ENCODE measurements around the gene ULK4.

Gene ULK4

GRCh38 chr3:41334426-41334825 lies 627.5 kb downstream of the ULK4 start:
- no peak for DNase-seq

- no peak for DNase-seq
These were observed 630.9 kb downstream of the ULK4 start for GRCh38 chr3:41331041-41331440.

GRCh38 chr3:41330465-41330864 lies 631.4 kb downstream of the ULK4 start:
- DNase-seq, result no peak

DNA sequence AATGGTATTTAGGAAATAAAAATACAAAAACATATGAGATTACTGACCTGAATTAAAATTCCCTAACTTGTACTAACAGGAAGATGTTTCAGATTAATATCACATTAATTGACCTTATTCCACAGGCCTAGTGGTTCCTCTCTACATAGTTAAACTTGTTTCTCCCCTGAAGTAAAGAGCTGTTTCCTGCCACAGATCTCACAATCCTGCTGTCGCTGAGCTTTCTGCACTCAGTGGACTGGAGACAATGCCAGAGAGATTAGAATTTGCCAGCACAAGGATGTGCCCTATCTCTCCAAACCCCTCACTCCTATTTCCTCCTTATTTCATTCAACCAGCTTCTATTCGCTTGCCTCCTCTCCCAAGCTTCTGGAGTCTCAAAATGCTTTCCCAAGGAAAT lies 632.0 kb downstream of the ULK4 start:
- DNase-seq, result no peak

- DNase-seq, result no peak
These were observed 633.0 kb downstream of the ULK4 start for GRCh38 chr3:41328926-41329325.

DNA sequence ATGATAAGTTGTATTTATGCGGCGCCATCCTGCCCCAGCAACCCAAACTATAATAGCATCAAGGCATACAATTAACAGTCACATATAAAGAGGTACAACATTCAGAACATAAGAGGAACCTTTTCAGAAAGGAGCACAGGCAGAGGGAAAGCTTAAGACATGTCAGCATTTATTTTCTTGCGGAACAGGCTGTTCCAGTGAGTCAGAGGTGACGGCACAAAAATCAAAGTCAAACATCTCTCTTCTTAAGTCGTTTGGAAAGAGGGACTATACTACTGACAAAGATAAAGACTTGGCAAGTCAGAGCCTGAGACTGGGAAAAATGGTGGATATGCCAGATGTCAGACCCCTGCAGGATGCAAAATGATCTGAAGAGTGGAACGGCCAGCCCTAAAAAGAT lies 634.2 kb downstream of the ULK4 start:
- no peak for DNase-seq

DNA sequence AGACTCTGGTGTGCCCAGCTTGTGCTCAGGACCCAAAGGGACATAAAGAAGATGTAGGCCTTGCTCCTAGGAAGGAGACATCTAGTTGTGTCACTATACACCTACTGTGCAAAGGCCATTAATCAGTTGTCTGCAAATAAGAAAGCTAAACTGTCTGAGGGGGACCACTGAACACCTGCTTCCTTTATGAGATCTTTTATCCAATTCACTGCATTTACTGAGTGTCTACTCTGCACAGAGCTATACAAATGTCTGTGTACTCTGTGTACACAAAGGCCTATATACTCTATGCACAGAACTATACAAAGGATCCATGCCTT lies 637.8 kb downstream of the ULK4 start:
- DNase-seq, result no peak

GRCh38 chr3:41323467-41324155 lies 638.3 kb downstream of the ULK4 start:
- no peak for DNase-seq

- no peak for DNase-seq
These were observed 640.3 kb downstream of the ULK4 start for GRCh38 chr3:41321642-41321980.

GRCh38 chr3:41320953-41321641 lies 640.8 kb downstream of the ULK4 start:
- no peak for DNase-seq

DNA sequence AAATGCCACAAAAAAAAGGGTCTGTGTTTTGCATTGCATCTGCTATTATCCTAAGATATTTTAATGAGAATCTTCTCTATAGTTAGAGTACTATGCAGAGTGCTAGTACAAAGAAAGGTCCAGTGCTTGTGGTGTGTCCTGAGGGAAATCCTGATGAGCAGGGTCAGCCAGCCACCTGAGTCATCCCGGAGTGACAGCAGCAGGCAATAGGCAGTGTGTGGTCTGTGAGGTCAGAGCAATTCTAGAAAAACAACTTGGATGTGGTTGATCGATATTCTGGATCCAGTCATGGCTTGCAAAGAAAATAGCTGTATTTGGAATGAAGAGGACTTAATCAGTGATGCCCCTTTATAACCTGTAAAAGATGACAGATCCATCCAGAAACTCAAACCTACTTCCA lies 643.4 kb downstream of the ULK4 start:
- DNase-seq, result no peak

GRCh38 chr3:41317718-41318117 lies 644.2 kb downstream of the ULK4 start:
- no peak for DNase-seq

- DNase-seq, result no peak
These were observed 644.6 kb downstream of the ULK4 start for GRCh38 chr3:41317298-41317697.

DNA sequence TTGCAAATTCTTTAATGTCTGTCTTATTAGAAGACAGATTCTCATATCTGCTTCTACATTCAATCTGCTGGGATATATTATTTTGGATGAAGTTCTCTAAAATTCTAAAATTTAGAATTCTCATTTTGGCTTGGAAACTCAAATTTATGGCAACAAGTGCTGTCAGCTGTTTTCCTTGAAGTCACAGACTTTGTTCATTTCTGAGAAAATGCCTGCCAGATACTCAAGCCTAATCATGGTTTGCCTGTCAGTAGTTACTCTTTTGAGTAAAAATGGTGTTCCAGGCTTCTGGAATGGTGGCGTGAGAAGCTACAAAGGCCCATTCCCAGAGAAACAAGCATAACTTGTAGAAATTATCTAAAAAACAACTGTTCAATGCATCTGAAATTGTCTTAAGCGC lies 646.8 kb downstream of the ULK4 start:
- no peak for DNase-seq

DNA sequence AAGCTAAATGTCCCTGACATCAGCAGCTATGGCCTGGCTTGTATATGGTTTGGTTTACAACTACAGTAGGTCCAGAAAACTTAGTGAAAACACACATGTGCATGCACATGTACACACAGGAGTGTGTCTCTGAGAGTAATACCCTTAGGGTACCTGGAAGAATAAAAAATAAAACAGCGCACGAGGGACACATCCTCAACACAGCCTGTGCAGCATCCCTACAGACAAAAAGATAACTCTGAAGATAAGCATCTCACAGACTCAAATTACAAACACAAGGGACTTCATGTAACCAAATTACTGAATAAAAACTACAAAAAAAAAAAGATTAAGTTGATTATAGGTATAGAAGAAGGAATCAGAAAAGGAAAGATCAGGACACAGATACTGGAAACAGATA lies 653.8 kb downstream of the ULK4 start:
- no peak for DNase-seq

DNA sequence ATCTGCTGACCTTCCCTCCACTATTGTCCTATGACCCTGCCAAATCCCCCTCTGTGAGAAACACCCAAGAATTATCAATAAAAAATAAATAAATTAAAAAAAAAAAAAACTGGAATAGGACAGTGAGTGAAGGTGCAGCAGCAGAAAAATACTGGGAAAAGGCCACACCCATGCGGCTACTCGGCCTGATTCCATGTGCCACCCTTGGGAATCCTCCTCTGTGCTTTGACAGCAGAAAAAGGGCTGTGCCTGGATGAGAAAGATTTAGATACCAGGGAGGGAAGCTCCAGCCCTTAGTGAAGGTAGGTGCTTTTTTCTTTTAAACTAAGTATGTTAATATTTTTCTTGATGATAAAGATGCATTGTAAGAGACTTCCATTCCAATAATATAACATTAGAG lies 654.8 kb downstream of the ULK4 start:
- no peak for DNase-seq

- DNase-seq, result peak; percentile 73
These were observed 657.3 kb downstream of the ULK4 start for GRCh38 chr3:41304593-41304992.

DNA sequence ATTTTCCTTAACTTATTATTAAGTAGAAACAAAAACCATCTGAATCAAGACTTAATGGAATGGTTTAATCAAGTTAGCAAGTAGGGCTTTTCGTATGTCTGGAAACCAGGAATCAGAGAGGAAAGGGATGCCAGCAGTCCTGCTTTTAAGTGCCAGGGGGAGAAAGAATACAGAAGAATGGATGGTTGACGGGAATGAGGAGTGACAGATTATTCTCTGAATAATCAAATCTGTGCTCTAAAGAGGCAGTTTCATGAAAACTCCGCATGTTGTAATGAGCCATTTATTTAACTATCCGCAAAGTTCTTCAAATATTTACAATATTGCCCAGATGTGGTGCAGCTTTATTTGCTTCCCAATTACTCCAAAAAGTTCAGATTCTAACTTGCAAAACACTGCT lies 659.6 kb downstream of the ULK4 start:
- no peak for DNase-seq

DNA sequence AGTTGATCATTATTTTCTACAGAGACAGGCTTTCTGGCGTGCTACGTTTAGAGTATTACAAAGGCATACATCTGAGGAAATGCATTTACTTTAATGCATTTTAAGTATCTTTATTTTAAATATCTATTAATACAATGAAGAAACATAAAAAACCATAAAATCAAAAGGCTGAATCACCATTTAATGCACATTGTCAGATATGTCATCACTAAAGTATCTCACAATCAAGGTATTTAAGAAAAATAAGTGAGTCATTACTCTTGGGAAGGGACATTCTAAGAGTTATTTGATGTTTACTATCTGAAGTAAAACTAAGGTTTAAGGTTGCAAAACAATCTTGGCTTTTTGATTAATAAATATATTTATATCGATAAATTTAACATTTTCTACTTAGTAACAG lies 660.4 kb downstream of the ULK4 start:
- no peak for DNase-seq

DNA sequence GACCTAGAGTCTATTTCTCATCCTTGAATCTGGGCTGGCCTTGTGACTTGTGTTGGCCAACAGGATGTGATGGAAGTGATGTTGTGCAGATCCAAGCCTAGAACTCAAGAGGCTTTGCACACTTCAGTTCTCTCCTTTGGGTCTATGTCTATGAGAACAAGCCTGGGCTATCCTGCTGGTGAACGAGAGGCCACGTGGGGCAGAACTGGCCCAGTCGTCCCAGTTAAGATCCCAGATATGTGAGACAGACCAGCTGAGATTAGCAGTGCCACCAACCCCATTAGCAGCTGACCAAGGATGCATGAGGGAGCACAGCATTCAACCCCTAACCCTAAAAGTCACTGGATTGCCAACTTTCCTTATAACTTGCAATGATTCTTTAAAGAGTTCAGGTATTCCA lies 662.9 kb downstream of the ULK4 start:
- no peak for DNase-seq

- no peak for DNase-seq
These were observed 664.2 kb downstream of the ULK4 start for GRCh38 chr3:41297750-41298149.

- DNase-seq, result no peak
These were observed 665.3 kb downstream of the ULK4 start for GRCh38 chr3:41296556-41296955.

GRCh38 chr3:41295740-41296139 lies 666.2 kb downstream of the ULK4 start:
- DNase-seq, result no peak

DNA sequence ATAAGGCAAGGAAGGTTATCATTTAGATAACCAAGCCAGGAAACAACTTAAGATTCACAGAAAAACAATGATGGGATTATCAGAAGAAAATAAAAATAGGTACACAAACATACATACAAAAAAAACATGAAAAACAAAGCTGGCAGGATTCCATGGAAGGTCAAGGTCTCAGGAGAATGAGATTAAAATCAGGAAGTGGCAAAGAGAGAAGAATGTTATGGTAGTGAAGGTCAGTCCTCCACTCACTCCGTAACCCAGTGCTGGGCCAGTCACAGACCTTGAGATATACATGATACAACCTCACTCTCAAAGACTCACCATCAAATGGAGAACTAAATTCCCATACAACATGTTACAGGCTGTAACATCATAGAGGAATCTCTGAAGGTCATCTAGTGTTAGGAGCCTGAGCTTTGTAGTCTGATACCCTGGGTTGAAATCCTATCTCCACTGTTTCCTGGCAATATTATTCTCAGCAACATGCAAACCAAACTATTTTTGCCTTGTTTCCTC lies 668.7 kb downstream of the ULK4 start:
- DNase-seq, result no peak

DNA sequence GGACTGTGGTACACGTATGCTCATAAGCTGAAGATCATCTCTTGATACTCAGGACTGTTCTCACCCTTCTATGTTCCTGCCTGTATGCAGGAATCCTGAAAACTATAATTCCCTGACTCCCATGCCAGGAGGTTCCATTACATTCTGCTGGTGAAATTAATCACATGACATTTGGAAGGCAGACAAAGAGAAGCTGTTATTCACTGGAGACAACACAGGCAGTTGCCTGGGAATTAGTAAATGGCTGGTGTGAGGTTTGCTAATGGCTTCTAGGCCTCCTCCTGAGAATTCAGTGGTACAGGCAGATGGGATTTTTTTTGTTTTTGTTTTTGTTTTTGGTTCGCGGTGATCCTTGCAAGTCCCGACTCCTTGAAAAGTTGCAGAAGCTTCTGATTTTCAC lies 671.2 kb downstream of the ULK4 start:
- no peak for DNase-seq

Measured in NCI-H2029 treated with DMSO at 0.1 percent for 48 hours (cell line).